NT2/D1 (cell line): ENCODE results near the gene MARVELD3.

Experiments
- SUZ12 ChIP-seq: IDR thresholded peaks from 2 replicates; pipeline ENCODE4 v1.6.1; 2011; ENCODE audit not compliant: insufficient read length, insufficient read depth; ENCODE audit errors: extremely low read depth
- ZNF274 ChIP-seq: IDR thresholded peaks from 2 replicates; pipeline ENCODE4 v1.6.1; 2011; ENCODE audit warnings: mild to moderate bottlenecking, low read depth, low read length

- no peak for TF ChIP-seq SUZ12
- TF ChIP-seq ZNF274, result no peak
These were observed 48.2 kb downstream of the MARVELD3 start for GRCh38 chr16:71674229-71674628.
